ENCODE results near the gene SPTSSB. TPM values are rescaled to one million over a fixed set of nuclear protein-coding genes. Genes with fewer than 3 reads are reported as not detected.

SPTSSB gene
- total RNA-seq, 4 donors from 2014 or later: under 0.01 to 1.5 (median 1.0) TPM; not detected in 1

DNA sequence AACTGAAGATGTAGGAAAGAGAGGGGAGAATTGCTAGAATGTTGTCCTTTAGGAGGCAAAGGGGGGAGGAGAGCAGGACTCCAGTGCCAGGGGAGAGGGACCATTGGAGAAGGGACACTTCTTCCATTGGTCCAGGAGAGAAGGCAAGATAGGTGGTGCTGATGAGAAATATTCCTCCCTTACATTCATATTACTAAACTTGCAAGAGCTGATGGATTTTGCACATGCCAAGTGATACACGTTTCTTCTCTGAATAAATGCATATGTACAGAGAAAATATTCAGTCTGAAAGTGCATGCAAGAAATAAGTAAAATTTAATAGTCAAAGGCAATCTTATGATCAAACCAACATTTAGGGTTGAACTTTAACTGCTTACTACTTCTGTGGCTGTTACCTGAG, 21.5 kb upstream of the SPTSSB start:
- Histone ChIP-seq H3K27me3 (no peaks in the 10 kb centered on the region), H3K9me3 (no peaks in the 10 kb centered on the region), H3K4me1 (no peaks in the 10 kb centered on the region), H3K36me3 (no peaks in the 10 kb centered on the region), H3K4me3 (no peak overlapping the region), H3K27ac (no peak overlapping the region)
- TF ChIP-seq, protein P1, sequence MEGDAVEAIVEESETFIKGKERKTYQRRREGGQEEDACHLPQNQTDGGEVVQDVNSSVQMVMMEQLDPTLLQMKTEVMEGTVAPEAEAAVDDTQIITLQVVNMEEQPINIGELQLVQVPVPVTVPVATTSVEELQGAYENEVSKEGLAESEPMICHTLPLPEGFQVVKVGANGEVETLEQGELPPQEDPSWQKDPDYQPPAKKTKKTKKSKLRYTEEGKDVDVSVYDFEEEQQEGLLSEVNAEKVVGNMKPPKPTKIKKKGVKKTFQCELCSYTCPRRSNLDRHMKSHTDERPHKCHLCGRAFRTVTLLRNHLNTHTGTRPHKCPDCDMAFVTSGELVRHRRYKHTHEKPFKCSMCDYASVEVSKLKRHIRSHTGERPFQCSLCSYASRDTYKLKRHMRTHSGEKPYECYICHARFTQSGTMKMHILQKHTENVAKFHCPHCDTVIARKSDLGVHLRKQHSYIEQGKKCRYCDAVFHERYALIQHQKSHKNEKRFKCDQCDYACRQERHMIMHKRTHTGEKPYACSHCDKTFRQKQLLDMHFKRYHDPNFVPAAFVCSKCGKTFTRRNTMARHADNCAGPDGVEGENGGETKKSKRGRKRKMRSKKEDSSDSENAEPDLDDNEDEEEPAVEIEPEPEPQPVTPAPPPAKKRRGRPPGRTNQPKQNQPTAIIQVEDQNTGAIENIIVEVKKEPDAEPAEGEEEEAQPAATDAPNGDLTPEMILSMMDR (IDR thresholded peaks at IDR 0.05): no peak
- TF ChIP-seq POLR2A (IDR thresholded peaks at IDR 0.05): no peak
- intact Hi-C loops (cut with DNase I; ENCODE audit: low total_unique reads): no loop called here
- DNase-seq: no peak

DNA sequence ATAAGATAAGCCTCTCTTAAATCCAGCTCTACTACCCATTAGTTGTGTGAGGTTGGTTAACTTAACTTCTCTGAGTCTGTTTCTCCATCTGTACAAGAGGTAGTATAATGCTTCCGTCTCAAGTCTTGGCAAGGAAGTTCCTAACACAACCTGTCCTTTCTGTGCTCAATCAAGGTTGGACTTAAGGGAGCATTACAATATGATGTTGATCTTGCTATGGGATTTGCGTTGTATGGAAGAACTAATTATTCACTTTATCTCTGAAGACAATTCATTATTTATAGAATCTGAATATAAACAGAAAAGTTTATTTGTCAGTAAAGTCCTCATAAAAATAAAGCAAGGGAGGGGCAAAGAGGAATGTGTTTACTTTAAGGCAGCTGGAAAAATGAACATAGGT, 18.9 kb upstream of the SPTSSB start:
- no peaks in the 10 kb centered on the region for H3K9me3 ChIP-seq
- no peaks in the 10 kb centered on the region for H3K36me3 ChIP-seq
- TF ChIP-seq, protein P1 (IDR thresholded peaks at IDR 0.05): no peak
- TF ChIP-seq POLR2A (IDR thresholded peaks at IDR 0.05): no peak
- no peak for DNase-seq
- H3K27me3 ChIP-seq: no peaks in the 10 kb centered on the region
- H3K4me1 ChIP-seq: no peaks in the 10 kb centered on the region
- no peak overlapping the region for H3K4me3 ChIP-seq
- intact Hi-C loops (cut with DNase I; ENCODE audit: low total_unique reads): no loop called here
- no peak overlapping the region for H3K27ac ChIP-seq

DNA sequence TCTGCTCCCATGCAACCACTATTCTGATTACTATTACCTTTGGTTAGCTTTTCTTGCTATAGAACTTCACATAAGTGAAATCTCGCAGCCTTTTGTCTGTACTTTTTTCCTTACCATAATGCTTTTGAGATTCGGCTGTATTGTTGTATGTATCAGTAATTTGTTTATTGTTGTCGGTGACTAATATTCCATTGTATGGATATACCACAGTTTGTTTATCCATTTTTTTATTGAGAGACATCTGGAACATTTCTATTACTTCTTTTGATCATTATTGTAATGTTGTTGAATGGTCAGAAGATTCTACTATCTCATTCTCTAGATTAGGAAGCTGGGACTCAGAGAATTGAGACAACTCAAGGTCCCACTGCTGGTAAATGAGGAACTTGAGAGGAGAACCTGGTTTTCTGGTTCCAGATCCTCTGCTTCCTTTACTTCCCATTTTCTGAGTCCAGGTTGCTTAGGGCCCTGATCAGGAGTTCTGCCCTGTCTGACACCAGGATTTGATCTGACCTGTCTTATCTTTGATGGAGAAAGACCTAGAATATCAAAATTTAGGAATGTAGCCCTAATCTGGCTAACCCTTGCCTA, 18.2 kb upstream of the SPTSSB start:
- no peaks in the 10 kb centered on the region for H3K27me3 ChIP-seq
- DNase-seq: no peak
- H3K27ac ChIP-seq: no peak overlapping the region
- H3K4me3 ChIP-seq: no peak overlapping the region
- no peaks in the 10 kb centered on the region for H3K36me3 ChIP-seq
- intact Hi-C loops (cut with DNase I; ENCODE audit: low total_unique reads): no loop called here
- no peaks in the 10 kb centered on the region for H3K4me1 ChIP-seq
- H3K9me3 ChIP-seq: no peaks in the 10 kb centered on the region
- TF ChIP-seq, protein P1 (IDR thresholded peaks at IDR 0.05): no peak
- no peak for TF ChIP-seq POLR2A (IDR thresholded peaks at IDR 0.05)

DNA sequence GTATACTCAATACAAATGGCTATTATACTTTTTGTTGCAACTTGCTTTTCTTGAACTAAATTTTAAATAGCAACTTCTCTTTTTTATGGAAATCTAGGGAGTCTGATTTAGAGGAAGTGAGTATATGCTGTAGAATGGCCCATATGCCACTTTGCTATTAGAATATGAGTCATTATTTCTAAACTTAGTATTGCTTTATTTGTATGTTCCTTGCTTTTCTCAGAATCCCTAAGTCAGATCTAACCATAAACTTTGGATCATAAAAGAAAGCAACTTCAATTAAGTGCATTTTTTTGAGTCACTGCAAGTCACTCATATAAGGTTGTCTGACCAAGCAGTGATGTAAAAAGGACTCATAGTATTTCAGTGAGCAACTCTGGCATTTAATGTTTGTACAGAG, 17.5 kb upstream of the SPTSSB start:
- Histone ChIP-seq H3K9me3 (no peaks in the 10 kb centered on the region), H3K27ac (no peak overlapping the region), H3K36me3 (no peaks in the 10 kb centered on the region), H3K27me3 (no peaks in the 10 kb centered on the region), H3K4me1 (no peaks in the 10 kb centered on the region), H3K4me3 (no peak overlapping the region)
- DNase-seq: no peak
- no peak for TF ChIP-seq POLR2A (IDR thresholded peaks at IDR 0.05)
- TF ChIP-seq, protein P1 (IDR thresholded peaks at IDR 0.05): no peak
- intact Hi-C loops (cut with DNase I; ENCODE audit: low total_unique reads): no loop called here

DNA sequence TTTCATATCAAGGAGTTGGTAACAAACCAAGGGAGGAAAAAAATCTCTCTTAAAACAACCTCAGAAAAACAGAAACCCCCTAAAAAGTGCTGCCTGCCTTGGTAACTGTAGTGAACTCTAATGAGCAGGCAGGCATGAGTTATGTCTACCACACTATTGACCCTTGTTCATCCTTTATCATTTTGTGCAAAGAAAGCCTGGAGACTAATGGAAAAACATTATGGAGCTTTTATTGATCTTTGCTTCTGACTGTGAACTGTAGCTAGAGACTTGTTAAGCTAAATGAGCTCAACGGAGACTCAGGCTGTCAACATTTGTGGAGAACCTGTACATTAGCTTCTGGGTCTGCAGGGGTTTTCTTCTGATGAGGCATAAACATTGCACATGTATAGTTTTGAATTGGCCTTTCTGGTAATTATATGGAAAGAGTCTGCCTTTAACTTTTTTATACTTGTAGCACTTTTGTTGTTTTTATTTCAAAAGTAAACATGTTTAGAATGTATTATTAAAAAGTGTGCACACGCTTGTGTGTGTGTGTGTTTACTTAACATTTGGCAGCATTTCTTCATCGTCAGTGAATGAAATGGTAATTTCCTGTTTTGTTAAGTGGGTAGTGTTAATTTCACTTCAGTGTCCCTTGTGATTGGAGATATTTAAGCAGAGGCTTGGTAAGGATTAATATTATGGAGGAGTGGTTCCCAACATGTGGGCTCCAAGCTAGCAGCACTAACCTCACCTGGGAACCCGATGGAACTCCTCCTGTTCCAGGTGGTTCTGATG, 15.9 kb upstream of the SPTSSB start:
- no peaks in the 10 kb centered on the region for H3K27me3 ChIP-seq
- H3K36me3 ChIP-seq: no peaks in the 10 kb centered on the region
- intact Hi-C loops (cut with DNase I; ENCODE audit: low total_unique reads): no loop called here
- H3K9me3 ChIP-seq: no peaks in the 10 kb centered on the region
- no peaks in the 10 kb centered on the region for H3K4me1 ChIP-seq
- no peak overlapping the region for H3K4me3 ChIP-seq
- DNase-seq: no peak
- TF ChIP-seq, protein P1 (IDR thresholded peaks at IDR 0.05): no peak
- TF ChIP-seq POLR2A (IDR thresholded peaks at IDR 0.05): no peak
- no peak overlapping the region for H3K27ac ChIP-seq
